OCI-LY7 (cell line): ENCODE results near the gene FAM184B.

Source experiments
- EZH2phosphoT487 ChIP-seq: fragments of 200-600 bp; sonication (generic); IDR thresholded peaks from 2 replicates; pipeline ENCODE4 v1.6.1; 2018; ENCODE audit warnings: low read depth, borderline replicate concordance, mild to moderate bottlenecking, mixed run types, antibody characterized with exemption, low read length, moderate library complexity, mixed read lengths
- TF ChIP-seq, protein P1 (sequence below): fragments of 200-600 bp; sonication (generic); conservative IDR thresholded peaks from 2 replicates; pipeline ENCODE4 v1.5.1; 2014; ENCODE audit warnings: mild to moderate bottlenecking, antibody characterized with exemption, low read length, moderate library complexity, mixed read lengths

GRCh38 chr4:17726911-17727310, 54.5 kb downstream of the FAM184B start:
- TF ChIP-seq, protein P1, sequence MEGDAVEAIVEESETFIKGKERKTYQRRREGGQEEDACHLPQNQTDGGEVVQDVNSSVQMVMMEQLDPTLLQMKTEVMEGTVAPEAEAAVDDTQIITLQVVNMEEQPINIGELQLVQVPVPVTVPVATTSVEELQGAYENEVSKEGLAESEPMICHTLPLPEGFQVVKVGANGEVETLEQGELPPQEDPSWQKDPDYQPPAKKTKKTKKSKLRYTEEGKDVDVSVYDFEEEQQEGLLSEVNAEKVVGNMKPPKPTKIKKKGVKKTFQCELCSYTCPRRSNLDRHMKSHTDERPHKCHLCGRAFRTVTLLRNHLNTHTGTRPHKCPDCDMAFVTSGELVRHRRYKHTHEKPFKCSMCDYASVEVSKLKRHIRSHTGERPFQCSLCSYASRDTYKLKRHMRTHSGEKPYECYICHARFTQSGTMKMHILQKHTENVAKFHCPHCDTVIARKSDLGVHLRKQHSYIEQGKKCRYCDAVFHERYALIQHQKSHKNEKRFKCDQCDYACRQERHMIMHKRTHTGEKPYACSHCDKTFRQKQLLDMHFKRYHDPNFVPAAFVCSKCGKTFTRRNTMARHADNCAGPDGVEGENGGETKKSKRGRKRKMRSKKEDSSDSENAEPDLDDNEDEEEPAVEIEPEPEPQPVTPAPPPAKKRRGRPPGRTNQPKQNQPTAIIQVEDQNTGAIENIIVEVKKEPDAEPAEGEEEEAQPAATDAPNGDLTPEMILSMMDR: no peak
- no peak for TF ChIP-seq EZH2phosphoT487
